Small intestine (tissue), 7 donors: Measurements from ENCODE around the gene CHSY1. TPM values are rescaled to one million over a fixed set of nuclear protein-coding genes. Genes with fewer than 3 reads are reported as not detected.
A peak's percentile ranks its signal among the peaks of the same experiment; 100 is the strongest.

Source experiments
- DNase-seq, 2 donors: peaks; one replicate each; pipeline versions ENCODE4 v3.0.0 to v3.0.0-alpha.2; 2013
- FAIRE-seq: peaks from 2 replicates; lab custom pipeline; 2012; peaks lifted over from hg19 to GRCh38; lab: Jason Lieb, UNC
- H3K27ac ChIP-seq, 3 donors: one replicate each; pipeline ENCODE4 v1.5.1; 2013; ENCODE audit warnings: low read length in 2 of 3, mild to moderate bottlenecking in 2 of 3, control low read depth in 1 of 3, inconsistent platforms in 1 of 3, low read depth in 1 of 3, moderate library complexity in 1 of 3
- H3K27me3 ChIP-seq, 3 donors: one replicate each; pipeline ENCODE4 v1.6.1; 2013; ENCODE audit warnings: low read length in 3 of 3, inconsistent platforms in 1 of 3; ENCODE audit not compliant: control insufficient read depth in 3 of 3, insufficient read depth in 3 of 3
- H3K36me3 ChIP-seq, 3 donors: one replicate each; pipeline ENCODE4 v1.6.1; 2013; ENCODE audit warnings: low read length in 3 of 3, inconsistent platforms in 1 of 3, low read depth in 1 of 3, mild to moderate bottlenecking in 1 of 3, moderate library complexity in 1 of 3; ENCODE audit not compliant: control insufficient read depth in 3 of 3, insufficient read depth in 2 of 3
- H3K4me1 ChIP-seq, 3 donors: one replicate each; pipeline ENCODE4 v1.6.1; 2013; ENCODE audit warnings: low read length in 2 of 3, inconsistent platforms in 1 of 3, low read depth in 1 of 3, mild to moderate bottlenecking in 1 of 3, moderate library complexity in 1 of 3; ENCODE audit not compliant: control insufficient read depth in 3 of 3, insufficient read depth in 2 of 3
- H3K4me3 ChIP-seq, 3 donors: one replicate each; pipeline ENCODE4 v1.5.1; 2013; ENCODE audit warnings: low read length in 3 of 3, control low read depth in 1 of 3, inconsistent platforms in 1 of 3, low read depth in 1 of 3, mild to moderate bottlenecking in 1 of 3, moderate library complexity in 1 of 3
- H3K9me3 ChIP-seq, 2 donors: one replicate each; pipeline ENCODE4 v1.6.1; 2013; ENCODE audit warnings: low read depth in 1 of 2, low read length in 1 of 2; ENCODE audit not compliant: control insufficient read depth in 2 of 2, insufficient read depth in 1 of 2
- WGBS, 3 donors: extraction: QIAGEN DNeasy Blood & Tissue Kit; methylation state at CpG; one replicate each; pipeline ENCODE4 v1.1.7; 2013; 5-methylcytosine and 5-hydroxymethylcytosine counted together
- polyA plus RNA-seq, 4 donors: library from polyadenylated mRNA; stranded (reverse) in 3 of 4; unstranded in 1 of 4; fragments of 200-250 nt in 3 of 4; fragments of 120-200 nt in 1 of 4; gene quantifications; one replicate each; pipeline versions ENCODE4 v1.2.1 to v1.2.3, GENCODE V29; 2013
- donor health status: healthy with polysubstance abuse.
- donor health status: control.
- donor health status: control.
- donor health status: Bipolar disorder and iron deficiency.
- donor health status: healthy.

CHSY1 gene
- polyA plus RNA-seq, 4 donors, result 1.6 to 13.1 (median 6.0) TPM

DNA sequence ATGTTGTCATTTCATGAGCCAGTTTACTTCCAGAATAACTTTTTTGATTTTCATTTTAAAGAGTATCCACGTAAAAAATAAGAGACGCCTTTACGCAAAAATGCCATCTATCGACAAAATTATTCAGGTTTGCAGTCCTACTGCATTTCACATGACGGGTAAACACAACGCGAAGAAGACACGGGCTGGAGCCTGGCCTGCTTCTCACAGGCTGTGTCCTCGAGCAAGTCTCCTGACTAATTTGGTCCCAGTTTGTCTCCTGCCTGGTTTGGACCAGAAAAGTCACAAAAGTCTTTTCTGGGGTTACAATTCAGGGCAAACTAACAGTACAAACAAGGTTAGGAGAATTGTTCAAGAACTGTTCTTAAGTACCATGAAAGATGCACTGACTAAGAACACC lies 51.7 kb downstream of the CHSY1 start:
- Histone ChIP-seq H3K4me1 (peaks cover 0 to 10% (median 0%) of the 10 kb centered on the region in 3 donors), H3K27me3 (no peaks in the 10 kb centered on the region), H3K4me3 (no peak overlapping the region), H3K9me3 (no peaks in the 10 kb centered on the region), H3K36me3 (no peaks in the 10 kb centered on the region), H3K27ac (peak overlapping the region in 1 of 3 donors; percentile 82)
- FAIRE-seq (no peak), DNase-seq (no peak)
- 79 to 91% (median 85%) methylated on average over 9 of the region's 9 CpGs for WGBS, 3 donors

DNA sequence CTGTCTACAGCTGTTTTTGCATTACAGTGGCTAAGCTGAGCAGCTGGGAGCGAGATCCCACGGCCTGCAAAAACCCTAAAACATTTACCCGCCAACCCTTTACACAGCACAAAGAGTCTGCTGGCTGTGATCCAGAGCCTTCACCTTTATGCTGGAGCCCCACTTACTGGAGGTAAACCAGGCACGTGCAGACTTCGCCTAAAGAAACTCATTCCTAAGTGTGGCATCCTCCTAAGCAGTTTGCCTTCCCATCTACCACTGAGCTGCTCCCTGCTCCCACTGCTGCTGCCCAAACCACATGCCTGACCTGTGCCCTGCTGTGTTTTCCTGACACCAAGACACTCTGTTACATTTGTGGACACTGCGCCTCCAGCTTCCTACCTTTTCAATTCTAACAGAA lies 53.0 kb downstream of the CHSY1 start:
- peak overlapping the region in 1 of 3 donors; percentile 65 for H3K27ac ChIP-seq
- FAIRE-seq (no peak), DNase-seq (no peak)
- H3K4me3 ChIP-seq, result no peak overlapping the region
- peaks cover 0 to 15% (median 0%) of the 10 kb centered on the region in 3 donors for H3K4me1 ChIP-seq
- H3K27me3 ChIP-seq, result no peaks in the 10 kb centered on the region
- 81 to 93% (median 87%) methylated on average over 6 of the region's 6 CpGs for WGBS, 3 donors
- H3K36me3 ChIP-seq, result no peaks in the 10 kb centered on the region
- no peaks in the 10 kb centered on the region for H3K9me3 ChIP-seq

DNA sequence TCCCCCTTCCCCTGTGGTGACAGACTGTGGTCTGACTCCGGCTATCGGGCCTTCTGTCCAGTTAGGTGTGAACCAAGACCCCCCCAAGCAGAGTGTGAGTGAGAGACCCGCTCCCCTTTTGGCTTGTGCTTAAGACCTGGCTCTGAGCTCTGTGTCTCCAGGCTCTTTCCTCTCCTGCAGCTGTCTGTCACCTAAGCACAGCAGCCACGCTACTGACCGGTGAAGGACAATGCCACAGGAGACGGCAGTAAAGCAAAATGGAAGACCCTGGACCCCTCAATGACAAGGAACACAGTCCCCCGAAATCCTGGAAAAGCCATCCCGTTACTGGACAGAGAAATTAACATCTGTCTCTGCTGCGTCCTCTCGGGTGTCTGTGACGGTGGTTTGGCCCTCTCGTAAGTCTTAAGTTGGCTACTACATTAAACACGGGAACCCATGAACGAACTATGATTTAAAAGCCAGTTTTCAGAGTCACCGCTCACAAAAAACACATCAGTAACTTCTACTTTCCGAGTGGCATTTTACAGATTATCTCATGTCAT lies 53.7 kb downstream of the CHSY1 start:
- Histone ChIP-seq H3K27ac (peak overlapping the region in 1 of 3 donors; percentile 65), H3K27me3 (no peaks in the 10 kb centered on the region), H3K4me3 (no peak overlapping the region), H3K9me3 (no peaks in the 10 kb centered on the region), H3K36me3 (peaks cover 0 to 3% (median 0%) of the 10 kb centered on the region in 3 donors), H3K4me1 (peaks cover 0 to 15% (median 0%) of the 10 kb centered on the region in 3 donors)
- FAIRE-seq (no peak), DNase-seq (no peak)
- 94 to 95% (median 94%) methylated on average over 16 of the region's 16 CpGs for WGBS, 3 donors

DNA sequence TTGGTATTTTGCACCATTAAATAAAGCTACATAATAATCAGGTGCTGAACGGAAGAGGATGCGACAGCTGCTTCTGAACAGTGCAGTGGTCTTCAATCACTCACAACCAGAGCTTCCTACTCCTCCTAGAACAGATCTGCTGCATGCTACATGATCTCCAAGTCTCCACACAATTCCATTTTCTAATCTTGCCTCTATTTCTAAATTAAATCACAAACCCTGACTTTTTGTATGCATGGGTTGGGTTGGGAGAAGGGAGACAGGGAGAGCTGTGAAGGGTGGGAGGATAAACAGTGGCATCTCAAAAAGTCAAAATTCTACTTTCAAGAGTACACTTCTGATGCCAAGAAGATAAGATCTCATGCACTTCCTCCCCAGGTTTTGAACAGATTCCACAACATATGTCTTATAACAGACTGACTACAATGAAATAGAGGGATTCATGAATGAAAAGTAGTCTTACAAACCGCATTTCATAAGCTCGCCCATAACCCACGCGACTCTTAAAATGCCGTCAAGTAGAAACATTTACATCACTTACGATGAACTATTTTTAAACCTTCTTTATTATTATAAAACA lies 57.2 kb downstream of the CHSY1 start:
- DNase-seq, result no peak
- no peaks in the 10 kb centered on the region for H3K9me3 ChIP-seq
- H3K27ac ChIP-seq, result peak overlapping the region in 1 of 3 donors; percentile 3
- whole genome bisulfite sequencing, 3 donors, result 84 to 94% (median 87%) methylated on average over 8 of the region's 8 CpGs
- H3K4me1 ChIP-seq, result peaks cover 0 to 10% (median 0%) of the 10 kb centered on the region in 3 donors
- H3K36me3 ChIP-seq, result peaks cover 0 to 8% (median 0%) of the 10 kb centered on the region in 3 donors
- no peak for FAIRE-seq
- no peak overlapping the region for H3K4me3 ChIP-seq
- no peaks in the 10 kb centered on the region for H3K27me3 ChIP-seq

DNA sequence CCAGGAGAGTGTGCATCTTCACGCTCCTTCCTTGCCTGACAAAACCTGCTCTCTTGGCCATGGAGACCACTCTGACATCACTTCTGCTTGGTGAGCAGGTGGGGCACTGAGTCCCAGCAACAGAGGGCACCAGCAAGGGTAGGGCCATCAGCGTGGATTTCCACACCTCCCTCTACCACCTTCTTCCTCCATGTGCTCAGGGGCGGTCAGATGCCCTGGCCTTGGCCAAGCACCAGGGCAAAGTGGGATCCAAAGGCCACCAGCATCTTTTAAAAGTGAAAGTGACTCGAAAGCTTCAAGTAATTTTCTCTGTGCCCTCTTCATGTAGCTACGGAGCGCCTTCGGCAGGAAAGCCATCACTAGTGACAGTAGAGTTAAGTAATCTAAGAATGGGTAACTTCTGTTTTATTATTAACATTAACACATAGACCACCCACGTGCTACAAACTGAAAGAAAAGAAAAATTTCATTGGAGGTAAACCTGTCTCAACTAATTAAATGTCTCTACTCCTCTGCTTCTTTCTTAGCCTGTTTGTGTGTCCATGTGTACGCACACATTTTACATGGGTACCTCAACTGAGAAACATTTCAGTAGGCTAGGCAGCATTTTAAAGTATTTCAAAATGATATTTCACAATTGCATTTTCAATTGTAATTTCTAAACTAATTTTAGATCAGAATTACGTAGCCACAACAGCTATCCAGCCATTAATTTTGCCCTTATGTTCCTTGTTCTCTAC lies 57.9 kb downstream of the CHSY1 start:
- Histone ChIP-seq H3K4me1 (peaks cover 0 to 11% (median 0%) of the 10 kb centered on the region in 3 donors), H3K4me3 (no peak overlapping the region), H3K9me3 (no peaks in the 10 kb centered on the region), H3K27me3 (no peaks in the 10 kb centered on the region), H3K36me3 (peaks cover 0 to 8% (median 0%) of the 10 kb centered on the region in 3 donors), H3K27ac (peak overlapping the region in 1 of 3 donors; percentile 34)
- 75 to 90% (median 83%) methylated on average over 10 of the region's 10 CpGs for WGBS, 3 donors
- DNase-seq (no peak), FAIRE-seq (no peak)

DNA sequence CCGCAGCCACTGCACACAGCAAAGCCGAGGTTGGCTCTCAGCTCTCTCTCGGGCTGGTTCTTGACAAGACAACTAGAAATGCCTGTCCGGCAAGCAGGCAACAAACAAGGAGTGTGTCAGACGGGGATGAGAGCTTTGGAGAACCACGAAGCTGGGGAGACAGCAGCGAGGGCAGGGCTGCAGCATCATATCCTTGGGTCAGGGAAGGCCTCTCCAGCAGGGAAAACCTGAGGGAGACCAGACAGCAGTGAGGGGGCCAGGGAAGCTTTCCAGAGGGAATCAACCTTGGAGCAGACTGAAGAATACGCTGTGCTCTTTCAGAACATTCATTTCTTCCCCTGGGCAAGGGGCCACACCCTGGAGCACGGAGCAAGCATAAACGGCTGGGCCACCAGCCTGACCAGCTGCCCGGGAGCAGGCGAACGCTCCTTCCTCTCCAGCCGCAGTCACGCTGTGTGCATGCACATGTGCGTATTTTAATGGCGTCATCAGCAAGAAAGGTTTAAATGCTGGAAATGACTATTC lies 58.7 kb downstream of the CHSY1 start:
- no peak overlapping the region for H3K4me3 ChIP-seq
- DNase-seq (no peak), FAIRE-seq (no peak)
- H3K27ac ChIP-seq, result peak overlapping the region in 1 of 3 donors; percentile 51
- 70 to 87% (median 81%) methylated on average over 17 of the region's 17 CpGs for WGBS, 3 donors
- H3K27me3 ChIP-seq, result no peaks in the 10 kb centered on the region
- peaks cover 0 to 13% (median 1%) of the 10 kb centered on the region in 3 donors for H3K4me1 ChIP-seq
- H3K36me3 ChIP-seq, result peaks cover 0 to 8% (median 0%) of the 10 kb centered on the region in 3 donors
- H3K9me3 ChIP-seq, result no peaks in the 10 kb centered on the region

DNA sequence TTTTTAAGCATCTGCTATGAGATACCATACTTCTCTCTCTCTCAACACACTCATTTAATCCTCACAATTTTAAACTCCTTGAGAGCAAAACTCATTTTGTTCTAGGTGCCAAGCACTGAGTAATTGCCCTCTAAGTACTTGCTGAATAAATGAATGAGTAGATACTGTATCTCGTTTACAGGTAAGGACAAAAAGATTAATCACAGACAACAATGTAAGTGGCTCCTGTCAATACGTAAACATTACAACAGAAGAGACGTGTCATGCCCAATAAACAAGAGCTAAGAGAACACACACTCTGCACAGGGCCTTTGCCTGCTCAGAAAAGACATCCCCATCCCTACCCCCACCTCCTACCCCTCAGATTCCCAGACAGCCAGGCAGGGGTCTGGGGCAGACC lies 59.8 kb downstream of the CHSY1 start:
- DNase-seq, result no peak
- Histone ChIP-seq H3K27ac (no peak overlapping the region), H3K9me3 (no peaks in the 10 kb centered on the region), H3K27me3 (no peaks in the 10 kb centered on the region), H3K4me3 (no peak overlapping the region), H3K36me3 (peaks cover 0 to 8% (median 0%) of the 10 kb centered on the region in 3 donors), H3K4me1 (peaks cover 0 to 13% (median 5%) of the 10 kb centered on the region in 3 donors)
- 68 to 70% (median 69%) methylated on average over 3 of the region's 3 CpGs for WGBS, 3 donors
- no peak for FAIRE-seq

DNA sequence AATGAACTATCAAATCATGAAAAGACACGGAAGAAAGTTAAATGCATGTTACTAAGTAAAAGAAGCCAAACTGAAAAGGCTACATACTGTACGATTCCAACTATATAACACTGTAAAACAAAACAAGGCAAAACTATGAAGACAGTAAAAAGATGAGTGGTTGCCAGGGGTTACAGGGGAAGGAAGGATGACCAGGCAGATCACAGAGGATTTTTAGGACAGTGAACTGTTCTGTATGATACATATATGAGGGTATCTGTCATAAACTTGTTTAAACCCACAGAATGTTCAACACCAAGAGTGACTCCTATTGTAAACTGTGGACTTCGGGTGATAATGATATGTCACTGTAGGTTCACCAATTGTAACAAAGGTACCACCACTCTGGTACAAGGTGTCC lies 60.6 kb downstream of the CHSY1 start:
- Histone ChIP-seq H3K27ac (no peak overlapping the region), H3K4me1 (peaks cover 0 to 13% (median 5%) of the 10 kb centered on the region in 3 donors), H3K36me3 (peaks cover 0 to 11% (median 0%) of the 10 kb centered on the region in 3 donors), H3K27me3 (no peaks in the 10 kb centered on the region), H3K4me3 (no peak overlapping the region), H3K9me3 (no peaks in the 10 kb centered on the region)
- DNase-seq, result no peak
- FAIRE-seq, result no peak
- 76 to 81% (median 80%) methylated on average over 3 of the region's 3 CpGs for WGBS, 3 donors
